ENCODE results near the gene MAP3K4.

Gene MAP3K4

DNA sequence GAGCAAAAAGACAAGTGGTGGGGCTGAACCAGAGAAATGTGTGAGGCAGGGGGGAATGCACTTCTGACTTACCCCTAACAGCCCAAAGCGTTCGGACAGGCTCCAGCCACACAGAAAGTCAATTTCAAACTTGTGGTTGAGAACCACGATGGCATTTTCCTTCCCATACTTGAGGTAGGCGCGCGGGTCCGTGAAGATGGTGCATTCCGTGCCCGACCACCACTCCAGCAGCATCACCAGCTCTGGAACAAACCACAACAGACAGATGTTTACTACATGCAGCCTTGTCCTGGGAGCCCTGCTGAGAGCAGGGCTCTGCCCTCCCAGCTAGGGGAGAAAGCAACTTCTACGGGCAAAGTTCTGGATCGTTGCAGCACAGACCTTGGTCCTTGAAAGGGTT is 174.6 kb downstream of the MAP3K4 start:
- Histone ChIP-seq H3K9me3 (ENCODE audit: control insufficient read depth, insufficient read depth, low read length) (no peaks in the 10 kb centered on the region), H3K4me1 (ENCODE audit: control insufficient read depth, insufficient read depth, low read length) (peaks cover 29% of the 10 kb centered on the region), H3K4me3 (ENCODE audit: low read depth, low read length) (no peak overlapping the region), H3K9ac (ENCODE audit: low read depth, low read length) (no peak overlapping the region), H3K27ac (ENCODE audit: low read depth, low read length) (no peak overlapping the region), H3K27me3 (ENCODE audit: control insufficient read depth, insufficient read depth, low read length) (no peaks in the 10 kb centered on the region), H3K36me3 (ENCODE audit: control insufficient read depth, insufficient read depth, low read length) (peaks cover 48% of the 10 kb centered on the region)

GRCh38 chr6:161166677-161167076 is 175.1 kb downstream of the MAP3K4 start:
- Histone ChIP-seq H3K27ac (ENCODE audit: low read depth, low read length) (peak overlapping the region; percentile 12), H3K4me3 (ENCODE audit: low read depth, low read length) (no peak overlapping the region), H3K9me3 (ENCODE audit: control insufficient read depth, insufficient read depth, low read length) (no peaks in the 10 kb centered on the region), H3K4me1 (ENCODE audit: control insufficient read depth, insufficient read depth, low read length) (peaks cover 29% of the 10 kb centered on the region), H3K36me3 (ENCODE audit: control insufficient read depth, insufficient read depth, low read length) (peaks cover 43% of the 10 kb centered on the region), H3K27me3 (ENCODE audit: control insufficient read depth, insufficient read depth, low read length) (no peaks in the 10 kb centered on the region), H3K9ac (ENCODE audit: low read depth, low read length) (no peak overlapping the region)
